T-helper 17 cell (primary cell): ENCODE data around the gene SPOP. TPM values are rescaled to one million over a fixed set of nuclear protein-coding genes. Genes with fewer than 3 reads are reported as not detected.
"Not testable (repeated sequence)": the region's sequence is repeated elsewhere in the genome, so short reads cannot be mapped to it uniquely, and the experiment has no call there.

Experiments
- ATAC-seq: fragments of 150-1000 bp; cut with Tn5 transposase; 2 replicates; pipeline ENCODE4 v1.10.0; 2021; ENCODE audit warnings: mild to moderate bottlenecking, moderate library complexity
- DNase-seq, 3 donors: peaks; one replicate each; pipeline versions ENCODE4 v3.0.0 to v3.0.0-alpha.2; 2020 to 2021
- H3K9me3 ChIP-seq: one replicate; pipeline ENCODE4 v1.7.0; 2013; ENCODE audit warnings: low read length, mild to moderate bottlenecking; ENCODE audit not compliant: control insufficient read depth, poor library complexity, severe bottlenecking
- H3K27ac Mint-ChIP-seq: one replicate; pipeline ENCODE4 v1.8.0; 2022; ENCODE audit warnings: mild to moderate bottlenecking, moderate library complexity, mixed read lengths
- H3K27me3 Mint-ChIP-seq: one replicate; pipeline ENCODE4 v1.8.0; 2022; ENCODE audit warnings: mixed read lengths
- H3K36me3 Mint-ChIP-seq: one replicate; pipeline ENCODE4 v1.8.0; 2022; ENCODE audit warnings: low read depth, mixed read lengths
- H3K4me1 Mint-ChIP-seq: one replicate; pipeline ENCODE4 v1.8.0; 2022; ENCODE audit warnings: mild to moderate bottlenecking, mixed read lengths
- H3K4me3 Mint-ChIP-seq: one replicate; pipeline ENCODE4 v1.8.0; 2022; ENCODE audit warnings: mild to moderate bottlenecking, moderate library complexity, mixed read lengths
- total RNA-seq, 4 donors: library from RNA in 2 of 4; stranded (reverse) in 2 of 4; gene quantifications; one replicate each; pipeline ENCODE4 v1.2.3 and lab custom pipeline; 2022 to 2026

The SPOP gene
- total RNA-seq, 2 donors from 2014 or later = 46.8 to 52.7 TPM

- ATAC-seq (peak; percentile 94), DNase-seq (peak; percentile 69 to 86 (median 71))
- H3K27ac Mint-ChIP-seq = no peak overlapping the region
- H3K36me3 Mint-ChIP-seq = peaks cover 3% of the 10 kb centered on the region
- H3K27me3 Mint-ChIP-seq = peaks cover 5% of the 10 kb centered on the region
- H3K4me1 Mint-ChIP-seq = peaks cover 8% of the 10 kb centered on the region
- H3K4me3 Mint-ChIP-seq = peak overlapping the region; percentile 41
- H3K9me3 ChIP-seq = no peaks in the 10 kb centered on the region
Measured at GRCh38 chr17:49556223-49556943, 121.5 kb downstream of the SPOP start.

GRCh38 chr17:49555495-49556222, 122.2 kb downstream of the SPOP start:
- ATAC-seq = no peak

GRCh38 chr17:49554694-49555494, 123.0 kb downstream of the SPOP start:
- Mint-ChIP-seq H3K36me3 (peaks cover 3% of the 10 kb centered on the region), H3K4me1 (peaks cover 8% of the 10 kb centered on the region), H3K4me3 (no peak overlapping the region), H3K27ac (peak overlapping the region; percentile 54), H3K27me3 (peaks cover 5% of the 10 kb centered on the region)
- ATAC-seq (no peak), DNase-seq (no peak)
- H3K9me3 ChIP-seq = no peaks in the 10 kb centered on the region

More at GRCh38 chr17:49555495-49556222, 122.2 kb downstream of the SPOP start:
- no peaks in the 10 kb centered on the region for H3K9me3 ChIP-seq
- peaks cover 8% of the 10 kb centered on the region for H3K4me1 Mint-ChIP-seq
- H3K27me3 Mint-ChIP-seq = peaks cover 5% of the 10 kb centered on the region
- H3K4me3 Mint-ChIP-seq = peak overlapping the region; percentile 41
- peak overlapping the region; percentile 54 for H3K27ac Mint-ChIP-seq
- peaks cover 3% of the 10 kb centered on the region for H3K36me3 Mint-ChIP-seq
- no peak for DNase-seq

DNA sequence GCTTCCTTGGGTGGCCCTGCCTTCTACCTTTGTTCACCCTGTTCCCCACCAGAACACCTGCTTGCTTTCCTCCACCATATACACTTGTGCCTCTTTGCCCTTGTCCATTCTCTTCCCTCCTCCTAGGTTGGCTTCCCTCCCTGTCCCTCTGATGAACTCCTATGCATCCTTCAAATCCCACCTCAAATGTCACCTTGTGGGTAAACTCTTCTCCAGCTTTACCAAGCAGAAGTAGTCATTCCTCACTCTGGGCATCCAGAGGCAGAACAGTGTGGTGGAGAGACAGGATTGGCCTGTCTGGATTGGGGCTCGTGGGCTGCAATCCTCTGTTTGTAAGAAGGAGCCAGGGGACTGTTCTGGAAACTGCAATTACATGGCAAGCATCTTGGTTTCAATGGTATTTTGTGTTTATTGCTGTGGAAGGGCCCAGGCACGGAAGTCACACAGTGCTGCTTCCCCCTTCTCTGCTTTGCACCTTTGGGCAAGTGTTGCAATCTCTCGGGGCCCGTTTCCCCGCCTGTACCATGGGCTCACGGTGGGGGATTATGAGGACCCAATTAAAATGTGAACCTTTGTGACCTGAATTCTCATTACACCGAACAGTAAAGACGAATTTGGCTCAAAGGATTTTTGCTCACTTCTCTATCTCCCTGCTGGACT, 124.1 kb downstream of the SPOP start:
- Mint-ChIP-seq H3K27ac (peak overlapping the region; percentile 47), H3K27me3 (peaks cover 7% of the 10 kb centered on the region), H3K4me3 (no peak overlapping the region), H3K36me3 (peaks cover 3% of the 10 kb centered on the region), H3K4me1 (peaks cover 8% of the 10 kb centered on the region)
- no peak for DNase-seq
- H3K9me3 ChIP-seq = no peaks in the 10 kb centered on the region
- ATAC-seq = no peak

DNA sequence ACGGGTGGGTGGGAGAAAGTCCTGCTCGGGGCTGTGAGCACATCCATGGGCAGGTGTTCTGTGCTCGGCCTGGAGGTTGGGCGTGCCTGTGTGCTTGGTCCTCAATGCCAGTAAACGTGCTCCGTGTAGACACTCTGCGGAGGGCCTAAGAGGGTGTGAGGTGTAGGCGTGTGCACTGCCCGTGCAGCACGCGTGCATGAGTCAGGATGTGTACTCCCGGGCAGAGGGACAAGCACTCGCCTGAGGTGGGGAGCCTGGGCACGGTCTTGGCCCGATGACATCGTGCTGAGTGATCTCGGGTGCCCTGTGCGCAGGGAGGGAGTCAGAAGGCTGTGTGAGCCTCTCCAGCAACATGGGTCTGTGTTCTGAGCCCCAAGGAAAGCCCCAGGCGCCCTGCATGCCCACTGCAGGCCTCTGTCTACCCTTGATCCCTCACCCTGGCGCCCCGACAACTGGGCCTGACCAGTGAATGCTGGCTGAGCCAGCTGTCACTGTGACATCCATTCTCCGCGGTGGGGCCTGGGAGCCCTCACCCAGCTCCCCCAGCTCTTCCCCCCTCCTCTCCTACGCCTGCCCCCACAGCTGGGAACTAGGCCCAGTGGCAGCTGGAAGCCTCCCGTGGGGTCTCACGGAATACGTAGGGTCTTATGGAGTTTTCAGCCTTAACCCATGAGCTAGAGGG, 125.7 kb downstream of the SPOP start:
- Mint-ChIP-seq H3K27ac (no peak overlapping the region), H3K36me3 (no peaks in the 10 kb centered on the region), H3K27me3 (peaks cover 13% of the 10 kb centered on the region), H3K4me3 (no peak overlapping the region), H3K4me1 (peaks cover 3% of the 10 kb centered on the region)
- no peaks in the 10 kb centered on the region for H3K9me3 ChIP-seq
- no peak for DNase-seq
- no peak for ATAC-seq

DNA sequence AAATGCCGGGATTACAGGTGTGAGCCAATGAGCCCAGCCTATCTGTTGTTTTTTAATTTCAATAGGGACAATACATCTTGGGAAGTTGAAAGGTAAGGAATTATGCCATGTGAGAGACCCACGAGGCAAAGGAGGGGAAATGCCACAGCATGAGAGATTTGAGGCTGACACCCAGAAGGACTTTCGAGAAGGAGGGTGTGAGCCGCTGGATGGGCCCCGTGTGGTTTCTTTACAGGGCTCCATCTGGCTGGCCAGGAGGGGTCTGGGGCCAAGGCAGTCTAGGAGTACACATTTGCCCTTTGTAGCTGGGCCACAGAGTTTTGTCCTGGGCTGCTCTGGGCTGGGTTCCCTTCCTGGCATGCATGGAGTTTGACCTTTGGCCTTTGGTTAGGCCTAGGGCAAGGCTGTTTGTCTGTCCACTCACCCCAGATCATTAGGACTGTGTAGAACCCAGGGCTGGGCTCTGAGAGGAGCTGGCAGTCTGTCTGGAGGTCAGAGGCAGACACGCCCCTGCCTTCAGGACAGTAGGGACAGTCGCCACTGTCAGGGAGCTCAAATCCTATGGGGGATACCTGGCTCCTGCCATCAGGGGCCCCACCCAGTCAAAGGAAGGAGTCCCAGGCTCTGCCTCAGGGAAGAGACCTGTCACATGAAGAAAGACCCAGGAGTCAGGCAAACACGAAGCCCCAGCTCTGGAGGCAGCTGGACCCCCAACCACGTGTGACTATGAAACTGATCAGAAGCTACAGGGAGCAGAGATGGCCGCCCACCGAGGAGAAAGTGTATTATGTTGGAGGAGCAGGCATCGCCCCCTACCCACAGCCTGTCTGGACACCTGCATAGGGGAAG, 126.5 kb downstream of the SPOP start:
- no peak overlapping the region for H3K4me3 Mint-ChIP-seq
- no peak for DNase-seq
- no peaks in the 10 kb centered on the region for H3K9me3 ChIP-seq
- no peak for ATAC-seq
- no peaks in the 10 kb centered on the region for H3K36me3 Mint-ChIP-seq
- peaks cover 17% of the 10 kb centered on the region for H3K27me3 Mint-ChIP-seq
- H3K27ac Mint-ChIP-seq = no peak overlapping the region
- H3K4me1 Mint-ChIP-seq = peaks cover 2% of the 10 kb centered on the region

DNA sequence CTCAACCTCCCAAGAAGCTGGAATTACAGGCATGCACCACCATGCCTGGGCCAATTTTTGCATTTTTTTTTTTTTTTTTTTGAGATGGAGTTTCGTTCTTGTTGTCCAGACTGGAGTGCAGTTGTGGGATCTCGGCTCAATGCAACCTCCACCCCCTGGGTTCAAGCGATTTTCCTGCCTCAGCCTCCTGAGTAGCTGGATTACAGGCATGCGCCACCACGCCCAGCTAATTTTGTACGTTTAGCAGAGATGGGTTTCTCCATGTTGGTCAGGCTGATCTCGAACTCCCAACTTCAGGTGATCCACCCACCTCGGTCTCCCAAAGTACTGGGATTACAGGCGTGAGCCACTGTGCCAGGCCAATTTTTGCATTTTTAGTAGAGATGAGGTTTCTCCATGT, 127.1 kb downstream of the SPOP start:
- not testable (repeated sequence) for H3K36me3 Mint-ChIP-seq, H3K4me1 Mint-ChIP-seq, DNase-seq, H3K4me3 Mint-ChIP-seq, H3K27ac Mint-ChIP-seq, H3K9me3 ChIP-seq, ATAC-seq
- peaks cover 17% of the 10 kb centered on the region for H3K27me3 Mint-ChIP-seq

DNA sequence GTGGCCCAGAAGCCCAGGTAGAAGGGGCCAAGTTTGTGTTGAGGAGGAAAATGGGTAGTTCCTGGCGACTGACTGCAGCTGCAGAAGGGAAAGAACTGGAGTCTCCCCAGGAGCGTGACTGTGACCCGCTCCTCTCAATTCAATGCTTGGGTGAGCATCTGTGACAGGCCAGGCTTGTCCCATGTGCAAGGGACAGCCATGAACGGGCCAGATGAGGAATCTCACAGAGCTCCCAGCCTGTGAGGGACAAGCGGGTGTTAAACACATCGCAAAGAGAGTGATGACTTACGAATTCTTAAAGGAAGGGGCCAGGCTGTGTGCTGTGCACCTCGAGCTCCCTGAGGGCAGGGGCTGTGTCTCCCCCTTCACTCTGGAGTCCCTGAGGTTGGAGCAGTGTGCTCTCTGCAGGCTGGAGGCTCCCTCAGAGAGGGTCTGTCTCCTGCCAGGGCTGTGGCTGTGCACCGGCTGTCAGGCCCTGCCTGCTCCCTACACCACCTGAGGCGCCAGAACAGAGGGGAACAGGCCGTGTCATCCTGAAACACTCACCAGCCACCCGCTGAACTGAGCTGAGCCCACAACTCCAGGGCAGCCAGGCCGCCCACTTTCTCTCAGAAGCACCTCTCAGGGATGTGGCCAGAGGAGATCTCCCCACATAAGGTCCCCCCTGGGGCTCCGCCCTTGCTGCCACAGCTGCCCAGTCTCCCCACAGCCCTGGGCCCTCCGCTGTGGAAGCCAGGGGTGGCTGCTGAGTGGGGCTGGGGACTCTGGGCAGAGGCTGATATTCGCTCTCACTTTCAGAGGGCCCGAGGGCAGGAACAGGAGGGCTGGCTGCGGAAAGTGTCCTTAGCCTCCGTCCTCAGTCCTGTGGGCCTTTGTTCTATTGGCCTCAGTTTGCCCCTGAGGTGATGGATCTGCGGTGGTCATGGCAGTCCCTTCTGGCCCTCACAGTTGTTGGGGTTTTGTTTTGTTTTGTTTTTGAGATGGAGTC, 127.9 kb downstream of the SPOP start:
- Mint-ChIP-seq H3K36me3 (no peaks in the 10 kb centered on the region), H3K27ac (no peak overlapping the region), H3K27me3 (peaks cover 17% of the 10 kb centered on the region), H3K4me3 (no peak overlapping the region), H3K4me1 (peaks cover 2% of the 10 kb centered on the region)
- ATAC-seq (no peak), DNase-seq (no peak)
- H3K9me3 ChIP-seq = no peaks in the 10 kb centered on the region

- H3K27me3 Mint-ChIP-seq = peaks cover 17% of the 10 kb centered on the region
- ATAC-seq (no peak), DNase-seq (no peak)
- peaks cover 2% of the 10 kb centered on the region for H3K4me1 Mint-ChIP-seq
- no peak overlapping the region for H3K27ac Mint-ChIP-seq
- H3K36me3 Mint-ChIP-seq = peaks cover 1% of the 10 kb centered on the region
- no peak overlapping the region for H3K4me3 Mint-ChIP-seq
- H3K9me3 ChIP-seq = no peaks in the 10 kb centered on the region
Measured at GRCh38 chr17:49549311-49549605, 128.6 kb downstream of the SPOP start.
